BJ (cell line): Measurements from ENCODE around the gene JAK1. TPM values are rescaled to one million over a fixed set of nuclear protein-coding genes. Genes with fewer than 3 reads are reported as not detected.

Experiments used
- CTCF ChIA-PET: fragments of 350-600 bp; formaldehyde crosslinking; extraction: SDS; loops from one replicate; lab custom pipeline; 2021; ENCODE audit warnings: antibody characterized with exemption, inconsistent platforms; lab: Yijun Ruan, JAX
- POLR2A ChIA-PET: fragments of 300-600 bp; sonication (Branson Sonifier 250); formaldehyde crosslinking; extraction: SDS; loops from one replicate; lab custom pipeline; 2021; ENCODE audit warnings: antibody characterized with exemption; lab: Charles Lee
- DNase-seq: peaks from one replicate; pipeline ENCODE4 v3.0.0-alpha.2; 2011; ENCODE audit warnings: low read depth
- H3K27me3 ChIP-seq: 2 replicates; pipeline ENCODE4 v1.6.0; 2011; ENCODE audit warnings: low read length; ENCODE audit not compliant: control insufficient read depth, insufficient read depth
- H3K36me3 ChIP-seq: 2 replicates; pipeline ENCODE4 v1.5.1; 2011; ENCODE audit warnings: low read length; ENCODE audit not compliant: control insufficient read depth, insufficient read depth
- H3K4me3 ChIP-seq: 2 replicates; pipeline ENCODE4 v1.5.1; 2011; ENCODE audit warnings: low read depth, mild to moderate bottlenecking, control low read depth, low read length
- CTCF ChIP-seq: IDR thresholded peaks from 2 replicates; pipeline ENCODE4 v1.5.1; 2011; ENCODE audit warnings: low read depth, mild to moderate bottlenecking, control low read depth, inconsistent platforms, low read length, moderate library complexity; ENCODE audit not compliant: insufficient read depth
- polyA plus RNA-seq: library from polyadenylated mRNA; depleted of rRNA; stranded (reverse); fragments of >200 nt; gene quantifications from 2 replicates; pipeline ENCODE4 v1.2.3, GENCODE V29; 2011

JAK1 gene
- polyA plus RNA-seq, 1 experiment = 95.0 TPM

GRCh38 chr1:64976361-64976760 lies 10.0 kb upstream of the JAK1 start:
- CTCF ChIA-PET = no interaction called here
- no peak for DNase-seq
- no peak for TF ChIP-seq CTCF
- Histone ChIP-seq H3K36me3 (no peaks in the 10 kb centered on the region), H3K4me3 (no peak overlapping the region), H3K27me3 (0 out of 2 replicates have a peak, but pooled peaks cover 1% of the 10 kb centered on the region)
- POLR2A ChIA-PET = no interaction called here

- Histone ChIP-seq H3K27me3 (0 out of 2 replicates have a peak, but pooled peaks cover 1% of the 10 kb centered on the region), H3K4me3 (no peak overlapping the region), H3K36me3 (no peaks in the 10 kb centered on the region)
- ChIA-PET CTCF (no interaction called here), POLR2A (no interaction called here)
- no peak for DNase-seq
- TF ChIP-seq CTCF = no peak
Measured at GRCh38 chr1:64975740-64976139, 9.4 kb upstream of the JAK1 start.

GRCh38 chr1:64975127-64975526 lies 8.8 kb upstream of the JAK1 start:
- CTCF ChIA-PET = interaction anchor here (0.6 kb wide), 1 partner anchor 234 kb away, joined by 3 read pairs; no protein-coding TSS in a partner anchor
- Histone ChIP-seq H3K4me3 (no peak overlapping the region), H3K36me3 (no peaks in the 10 kb centered on the region), H3K27me3 (0 out of 2 replicates have a peak, but pooled peaks cover 1% of the 10 kb centered on the region)
- no peak for DNase-seq
- POLR2A ChIA-PET = no interaction called here
- TF ChIP-seq CTCF = no peak

GRCh38 chr1:64974288-64974825 lies 8.0 kb upstream of the JAK1 start:
- no peak for TF ChIP-seq CTCF
- DNase-seq = no peak
- Histone ChIP-seq H3K27me3 (0 out of 2 replicates have a peak, but pooled peaks cover 1% of the 10 kb centered on the region), H3K4me3 (no peak overlapping the region), H3K36me3 (no peaks in the 10 kb centered on the region)
- CTCF ChIA-PET = no interaction called here
- POLR2A ChIA-PET = no interaction called here

- POLR2A ChIA-PET = no interaction called here
- no peak for TF ChIP-seq CTCF
Measured at GRCh38 chr1:64973061-64973647, 6.8 kb upstream of the JAK1 start.

More at GRCh38 chr1:64973061-64973647, 6.8 kb upstream of the JAK1 start:
- no peak for DNase-seq
- CTCF ChIA-PET = no interaction called here
- Histone ChIP-seq H3K36me3 (no peaks in the 10 kb centered on the region), H3K27me3 (0 out of 2 replicates have a peak, but pooled peaks cover 1% of the 10 kb centered on the region), H3K4me3 (no peak overlapping the region)
